GM18873 (cell line): ENCODE data around the gene KDM4C.
A peak's percentile ranks its signal among the peaks of the same experiment; 100 is the strongest.
"Not testable (repeated sequence)": the region's sequence is repeated elsewhere in the genome, so short reads cannot be mapped to it uniquely, and the experiment has no call there.

Source experiments
- ATAC-seq: cut with Tn5 transposase; IDR thresholded peaks from one replicate; pipeline ENCODE4 v1.9.1; 2021; ENCODE audit warnings: mild to moderate bottlenecking, moderate library complexity, moderate number of reproducible peaks; ENCODE audit not compliant: unreplicated experiment, low FRiP score

KDM4C gene

GRCh38 chr9:6757456-6758247 is at the start of gene KDM4C:
Gene KDM4C (plus strand): TSS chr9:6757973. CDS start chr9:6792989, 35,016 bp downstream.
- ATAC-seq, result peak; percentile 70

DNA sequence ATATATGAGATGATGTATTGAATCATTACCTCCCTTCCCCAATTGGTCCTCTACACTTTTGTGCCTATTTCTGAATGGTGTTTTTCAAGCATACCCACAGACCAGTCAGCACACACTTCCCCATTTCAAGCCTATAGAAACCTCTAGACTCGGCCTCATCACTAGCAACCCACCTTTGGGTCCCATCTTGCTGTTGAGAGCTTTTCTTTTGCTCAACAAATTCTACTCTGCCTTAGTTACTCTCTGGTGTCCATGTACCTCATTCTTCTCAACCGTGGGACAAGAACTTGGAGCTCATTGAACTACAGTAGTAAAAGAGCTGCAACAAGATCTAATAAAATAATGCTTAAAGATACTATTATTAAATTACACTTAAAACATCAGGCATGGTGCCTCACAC is 49.0 kb upstream of the KDM4C start:
- ATAC-seq, result no peak

DNA sequence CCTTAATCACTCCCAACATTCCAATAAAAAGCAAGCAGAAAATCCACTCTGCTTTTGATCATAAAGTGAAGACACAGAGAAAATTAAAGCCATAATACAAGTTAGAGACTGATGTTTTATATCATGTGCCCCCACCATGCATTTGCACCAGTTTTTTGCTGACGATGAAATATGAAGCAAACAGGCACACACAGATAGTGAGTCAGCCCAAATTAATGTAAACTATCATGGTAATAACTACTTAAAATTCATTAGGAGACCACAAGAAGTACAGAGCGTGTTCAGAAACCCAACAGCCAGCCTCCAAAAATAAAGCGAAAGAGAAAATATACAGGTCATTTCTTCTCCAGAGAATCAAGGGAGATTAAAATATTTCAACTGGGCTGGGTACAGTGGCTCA is 46.4 kb upstream of the KDM4C start:
- ATAC-seq, result no peak

DNA sequence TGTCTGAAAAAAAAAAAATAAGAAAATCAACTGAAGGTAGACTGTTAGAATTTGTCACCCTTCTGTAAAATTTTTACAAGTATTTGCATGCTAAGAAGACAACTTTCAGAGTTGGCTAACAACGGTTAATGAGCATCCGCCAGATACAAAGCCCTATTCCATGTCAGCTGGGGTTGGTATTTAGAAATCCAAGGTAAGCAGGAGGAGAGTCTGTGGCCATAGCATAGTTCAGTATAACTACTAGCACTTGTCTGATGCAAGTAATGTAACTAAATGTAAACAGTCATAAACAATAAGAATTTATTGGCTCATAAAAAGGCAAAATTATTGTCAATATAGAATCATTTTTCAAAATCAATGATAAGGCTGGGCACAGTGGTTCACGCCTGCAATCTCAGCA is 45.7 kb upstream of the KDM4C start:
- ATAC-seq, result no peak

- no peak for ATAC-seq
These were observed 43.6 kb upstream of the KDM4C start for GRCh38 chr9:6714176-6714575.

DNA sequence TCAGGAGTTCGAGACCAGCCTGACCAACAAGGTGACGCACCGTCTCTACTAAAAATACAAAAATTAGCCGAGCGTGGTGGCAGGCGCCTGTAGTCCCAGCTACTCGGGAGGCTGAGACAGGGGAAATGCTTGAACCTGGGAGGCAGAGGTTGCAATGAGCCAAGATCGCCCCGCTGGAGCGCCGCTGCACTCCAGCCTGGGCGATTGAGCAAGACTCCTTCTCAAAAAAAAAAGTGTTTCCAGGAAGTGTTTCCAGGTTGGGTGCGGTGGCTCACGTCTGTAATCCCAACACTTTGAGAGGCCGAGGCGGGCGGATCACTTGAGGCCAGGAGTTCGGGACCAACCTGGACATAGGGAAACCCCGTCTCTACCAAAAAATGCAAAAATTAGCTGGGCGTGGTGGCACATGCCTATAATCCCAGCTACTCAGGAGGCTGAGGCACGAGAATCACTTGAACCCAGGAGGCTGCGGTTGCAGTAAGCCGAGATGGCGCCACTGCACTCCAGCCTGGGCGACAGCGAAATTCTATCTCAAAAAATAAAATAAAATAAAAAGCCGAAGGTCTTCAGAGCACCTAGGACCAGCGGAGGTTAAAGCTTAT is 42.5 kb upstream of the KDM4C start:
- not testable (repeated sequence) for ATAC-seq

DNA sequence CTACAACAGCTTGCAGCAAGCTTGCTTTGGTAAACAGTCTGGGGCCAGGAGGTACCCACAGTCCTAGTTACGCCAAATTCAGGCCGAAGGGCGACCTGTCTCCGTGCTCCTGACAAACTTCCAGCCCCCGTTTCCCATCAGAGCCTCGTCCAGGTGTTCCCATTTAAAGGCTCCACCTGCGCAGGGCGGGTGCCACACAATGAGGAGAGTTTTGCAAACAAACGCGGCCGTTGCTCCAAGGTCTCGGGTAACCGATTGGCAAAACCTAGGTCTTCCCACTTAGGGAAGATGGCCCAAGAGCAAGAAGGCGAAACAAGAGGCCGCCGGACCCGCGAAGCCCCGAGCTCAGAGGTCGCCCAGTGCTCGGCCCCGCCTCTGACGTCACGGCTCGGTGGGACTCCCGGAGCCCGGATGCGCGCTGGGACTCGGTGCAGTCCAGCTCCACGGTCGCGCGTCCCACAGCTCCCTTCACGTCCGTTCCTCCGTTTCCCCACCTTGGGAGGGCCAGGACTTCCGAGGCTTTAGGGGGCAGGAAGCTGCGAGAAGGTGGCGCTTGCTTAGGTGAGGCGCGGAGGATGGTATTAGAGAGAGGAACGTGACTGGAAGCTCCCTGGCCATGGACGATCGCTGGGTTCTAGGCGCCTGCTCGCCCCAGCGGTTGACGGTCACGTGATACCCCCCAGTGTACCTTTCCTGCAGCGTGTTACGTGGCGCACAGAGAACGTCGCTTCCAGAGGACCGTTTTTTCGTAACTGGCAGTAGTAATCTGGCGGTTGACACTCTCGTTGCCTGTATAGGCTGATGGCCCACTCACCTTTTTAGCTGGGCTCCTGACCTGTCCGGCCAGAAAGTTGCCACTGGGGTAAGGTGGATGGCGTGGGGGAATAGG is 41.8 kb upstream of the KDM4C start:
- peak; percentile 88 for ATAC-seq

- no peak for ATAC-seq
These were observed 41.0 kb upstream of the KDM4C start for GRCh38 chr9:6716766-6717165.

GRCh38 chr9:6723881-6724420 is 33.8 kb upstream of the KDM4C start:
- no peak for ATAC-seq

GRCh38 chr9:6733257-6733656 is 24.5 kb upstream of the KDM4C start:
- no peak for ATAC-seq

DNA sequence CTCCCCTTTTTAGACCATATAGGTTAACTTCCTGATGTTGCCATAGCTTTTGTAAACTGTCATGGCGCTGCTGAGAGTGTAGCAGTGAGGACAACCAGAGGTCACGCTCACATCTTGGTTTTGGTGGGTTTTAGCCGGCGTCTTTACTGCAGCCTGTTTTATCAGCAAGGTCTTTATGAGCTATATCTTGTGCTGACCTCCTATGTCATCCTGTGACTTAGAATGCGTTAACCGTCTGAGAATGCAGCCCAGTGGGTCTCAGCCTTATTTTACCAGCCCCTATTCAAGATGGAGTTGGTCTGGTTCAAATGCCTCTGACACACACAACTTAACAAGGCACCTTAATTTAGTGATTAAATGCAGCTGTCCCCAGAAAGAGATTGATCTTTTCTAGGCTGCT is 23.9 kb upstream of the KDM4C start:
- no peak for ATAC-seq

- no peak for ATAC-seq
These were observed 22.4 kb upstream of the KDM4C start for GRCh38 chr9:6735422-6735821.

- no peak for ATAC-seq
These were observed 18.6 kb upstream of the KDM4C start for GRCh38 chr9:6739218-6739617.

GRCh38 chr9:6748861-6749260 is 8.9 kb upstream of the KDM4C start:
- ATAC-seq, result not testable (repeated sequence)

GRCh38 chr9:6754861-6755260 is 2.9 kb upstream of the KDM4C start:
- ATAC-seq, result not testable (repeated sequence)

DNA sequence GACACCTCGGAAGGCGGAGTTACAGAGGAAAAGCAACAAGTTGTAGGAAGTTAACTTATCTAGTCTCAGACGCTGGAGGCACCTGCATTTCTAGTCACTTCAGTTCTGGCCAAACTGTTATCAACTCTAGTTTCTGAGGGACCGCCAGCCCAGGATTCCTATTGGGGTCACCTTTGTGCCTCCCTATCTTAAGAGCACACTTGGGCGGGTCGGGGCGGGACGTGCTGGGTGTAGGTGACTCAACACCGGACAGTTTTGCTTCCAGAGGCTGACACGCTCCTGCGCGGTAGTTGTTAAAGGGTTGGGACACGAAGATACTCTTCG is 679 bp upstream of the KDM4C start:
- ATAC-seq, result peak; percentile 26

DNA sequence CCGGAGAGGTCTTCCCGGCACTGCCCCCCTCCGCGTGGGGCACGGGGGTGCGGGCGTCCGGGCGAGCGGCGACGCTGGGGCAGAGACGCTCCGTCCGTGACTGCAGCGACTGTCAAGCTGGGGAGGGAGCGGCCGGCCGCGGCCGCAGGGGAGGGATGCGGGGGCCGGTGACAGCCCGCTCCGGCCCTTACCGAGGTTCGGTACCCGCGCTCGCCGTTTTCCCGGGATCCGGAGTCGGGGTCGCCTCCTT is 400 bp downstream of the KDM4C start:
- ATAC-seq, result peak; percentile 7

- ATAC-seq, result peak; percentile 25
These were observed 868 bp downstream of the KDM4C start for GRCh38 chr9:6758498-6759184.

DNA sequence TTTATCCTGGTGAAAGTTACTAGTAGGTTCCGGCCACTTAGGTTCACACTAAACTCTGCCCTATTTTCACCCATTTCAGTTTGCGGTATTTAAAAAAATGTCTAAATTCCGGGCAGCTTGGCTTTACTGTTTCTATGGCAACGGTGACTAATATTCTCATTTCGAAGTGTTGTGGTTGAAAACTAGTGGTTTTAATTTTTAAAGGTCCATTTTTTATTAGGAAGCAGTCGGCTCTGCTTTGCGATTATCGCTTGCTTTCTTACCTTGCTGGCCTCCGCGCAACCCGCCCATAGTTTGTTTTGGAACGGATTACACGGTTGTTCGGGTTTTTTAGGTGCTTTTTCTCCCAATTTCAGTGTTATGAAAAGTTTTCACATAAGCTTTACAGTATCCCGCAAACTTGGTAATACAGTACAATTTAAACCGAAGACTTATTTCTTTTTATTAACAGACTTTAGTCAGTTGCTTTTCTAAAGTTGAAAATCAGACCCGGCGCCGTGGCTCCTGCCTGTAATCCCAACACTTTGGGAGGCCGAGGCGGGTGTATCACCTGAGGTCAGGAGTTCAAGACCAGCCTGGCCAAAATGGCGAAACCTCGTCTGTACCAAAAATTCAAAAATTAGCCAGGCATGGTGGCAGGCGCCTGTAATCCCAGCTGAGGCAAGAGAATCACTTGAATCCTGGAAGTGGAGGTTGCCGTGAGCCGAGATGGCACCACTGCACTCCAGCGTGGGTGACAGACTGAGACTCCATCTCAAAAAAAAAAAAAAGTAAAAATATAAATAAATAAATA is 1.6 kb downstream of the KDM4C start:
- peak; percentile 17 for ATAC-seq

GRCh38 chr9:6761306-6761705 is 3.5 kb downstream of the KDM4C start:
- ATAC-seq, result no peak
